ENCODE measurements around the gene ITSN1. TPM values are rescaled to one million over a fixed set of nuclear protein-coding genes. Genes with fewer than 3 reads are reported as not detected.
"Not testable (repeated sequence)": the region's sequence is repeated elsewhere in the genome, so short reads cannot be mapped to it uniquely, and the experiment has no call there.

ITSN1 gene
- total and polyA plus RNA-seq, 4 donors: 58.8 to 73.7 (median 63.4) TPM

GRCh38 chr21:33857846-33858666, 215.8 kb downstream of the ITSN1 start:
- peaks cover 38% of the 10 kb centered on the region for H3K36me3 ChIP-seq (ENCODE audit: control insufficient read depth, insufficient read depth, low read length)
- H3K9me3 ChIP-seq (ENCODE audit: control insufficient read depth, insufficient read depth, low read length): no peaks in the 10 kb centered on the region
- peaks cover 16% of the 10 kb centered on the region for H3K4me1 ChIP-seq (ENCODE audit: control insufficient read depth, insufficient read depth, low read length)
- H3K27ac ChIP-seq (ENCODE audit: low read depth, low read length): peak overlapping the region; percentile 62
- H3K27me3 ChIP-seq (ENCODE audit: control insufficient read depth, insufficient read depth, low read length): no peaks in the 10 kb centered on the region
- H3K4me3 ChIP-seq (ENCODE audit: low read depth, low read length): no peak overlapping the region
- DNase-seq (ENCODE audit: low read depth in 4 of 6, low spot score in 6 of 6): no peak
- 57% methylated on average over 23 of the region's 25 CpGs for WGBS (ENCODE audit: insufficient coverage)

GRCh38 chr21:33858667-33859372, 216.5 kb downstream of the ITSN1 start:
- no peak for DNase-seq (ENCODE audit: low read depth in 4 of 6, low spot score in 6 of 6)
- Histone ChIP-seq H3K9me3 (ENCODE audit: control insufficient read depth, insufficient read depth, low read length) (no peaks in the 10 kb centered on the region), H3K27ac (ENCODE audit: low read depth, low read length) (peak overlapping the region; percentile 62), H3K27me3 (ENCODE audit: control insufficient read depth, insufficient read depth, low read length) (no peaks in the 10 kb centered on the region), H3K4me1 (ENCODE audit: control insufficient read depth, insufficient read depth, low read length) (peaks cover 15% of the 10 kb centered on the region), H3K4me3 (ENCODE audit: low read depth, low read length) (no peak overlapping the region), H3K36me3 (ENCODE audit: control insufficient read depth, insufficient read depth, low read length) (peaks cover 38% of the 10 kb centered on the region)
- WGBS (ENCODE audit: insufficient coverage): 70% methylated on average over 11 of the region's 15 CpGs

- Histone ChIP-seq H3K27me3 (ENCODE audit: control insufficient read depth, insufficient read depth, low read length) (no peaks in the 10 kb centered on the region), H3K9me3 (ENCODE audit: control insufficient read depth, insufficient read depth, low read length) (no peaks in the 10 kb centered on the region), H3K27ac (ENCODE audit: low read depth, low read length) (peak overlapping the region; percentile 62), H3K36me3 (ENCODE audit: control insufficient read depth, insufficient read depth, low read length) (peaks cover 38% of the 10 kb centered on the region), H3K4me3 (ENCODE audit: low read depth, low read length) (no peak overlapping the region), H3K4me1 (ENCODE audit: control insufficient read depth, insufficient read depth, low read length) (peaks cover 15% of the 10 kb centered on the region)
- WGBS (ENCODE audit: insufficient coverage): 96% methylated on average over 17 of the region's 18 CpGs
- no peak for DNase-seq (ENCODE audit: low read depth in 4 of 6, low spot score in 6 of 6)
Observed at GRCh38 chr21:33859373-33860102, 217.2 kb downstream of the ITSN1 start.

- H3K4me3 ChIP-seq (ENCODE audit: low read depth, low read length): no peak overlapping the region
- WGBS (ENCODE audit: insufficient coverage): 97% methylated on average over 4 of the region's 8 CpGs
Observed at GRCh38 chr21:33860332-33860879, 218.1 kb downstream of the ITSN1 start.

GRCh38 chr21:33861125-33861524, 218.8 kb downstream of the ITSN1 start:
- Histone ChIP-seq H3K9me3 (ENCODE audit: control insufficient read depth, insufficient read depth, low read length) (no peaks in the 10 kb centered on the region), H3K4me3 (ENCODE audit: low read depth, low read length) (no peak overlapping the region), H3K27me3 (ENCODE audit: control insufficient read depth, insufficient read depth, low read length) (no peaks in the 10 kb centered on the region), H3K4me1 (ENCODE audit: control insufficient read depth, insufficient read depth, low read length) (peaks cover 15% of the 10 kb centered on the region), H3K27ac (ENCODE audit: low read depth, low read length) (no peak overlapping the region), H3K36me3 (ENCODE audit: control insufficient read depth, insufficient read depth, low read length) (peaks cover 46% of the 10 kb centered on the region)
- WGBS (ENCODE audit: insufficient coverage): 85% methylated on average over 2 of the region's 3 CpGs
- no peak for DNase-seq (ENCODE audit: low read depth in 4 of 6, low spot score in 6 of 6)

More at GRCh38 chr21:33860332-33860879, 218.1 kb downstream of the ITSN1 start:
- Histone ChIP-seq H3K4me1 (ENCODE audit: control insufficient read depth, insufficient read depth, low read length) (peaks cover 15% of the 10 kb centered on the region), H3K27me3 (ENCODE audit: control insufficient read depth, insufficient read depth, low read length) (no peaks in the 10 kb centered on the region), H3K9me3 (ENCODE audit: control insufficient read depth, insufficient read depth, low read length) (no peaks in the 10 kb centered on the region), H3K36me3 (ENCODE audit: control insufficient read depth, insufficient read depth, low read length) (peaks cover 44% of the 10 kb centered on the region), H3K27ac (ENCODE audit: low read depth, low read length) (no peak overlapping the region)
- no peak for DNase-seq (ENCODE audit: low read depth in 4 of 6, low spot score in 6 of 6)

GRCh38 chr21:33863191-33863590, 220.9 kb downstream of the ITSN1 start:
- DNase-seq (ENCODE audit: low read depth in 4 of 6, low spot score in 6 of 6); H3K4me1 ChIP-seq (ENCODE audit: control insufficient read depth, insufficient read depth, low read length); H3K27ac ChIP-seq (ENCODE audit: low read depth, low read length); H3K9me3 ChIP-seq (ENCODE audit: control insufficient read depth, insufficient read depth, low read length); H3K4me3 ChIP-seq (ENCODE audit: low read depth, low read length); H3K27me3 ChIP-seq (ENCODE audit: control insufficient read depth, insufficient read depth, low read length): not testable (repeated sequence)
- WGBS (ENCODE audit: insufficient coverage): 100% methylated on average over 1 of the region's 8 CpGs
- peaks cover 40% of the 10 kb centered on the region for H3K36me3 ChIP-seq (ENCODE audit: control insufficient read depth, insufficient read depth, low read length)

- no peak overlapping the region for H3K4me3 ChIP-seq (ENCODE audit: low read depth, low read length)
- H3K36me3 ChIP-seq (ENCODE audit: control insufficient read depth, insufficient read depth, low read length): peaks cover 34% of the 10 kb centered on the region
- H3K9me3 ChIP-seq (ENCODE audit: control insufficient read depth, insufficient read depth, low read length): no peaks in the 10 kb centered on the region
- WGBS (ENCODE audit: insufficient coverage): no CpG with 5 or more reads among the region's 1 CpG
- no peak overlapping the region for H3K27ac ChIP-seq (ENCODE audit: low read depth, low read length)
- no peak for DNase-seq (ENCODE audit: low read depth in 4 of 6, low spot score in 6 of 6)
- no peaks in the 10 kb centered on the region for H3K27me3 ChIP-seq (ENCODE audit: control insufficient read depth, insufficient read depth, low read length)
- no peaks in the 10 kb centered on the region for H3K4me1 ChIP-seq (ENCODE audit: control insufficient read depth, insufficient read depth, low read length)
Observed at GRCh38 chr21:33864150-33864549, 221.8 kb downstream of the ITSN1 start.

GRCh38 chr21:33865176-33865575, 222.9 kb downstream of the ITSN1 start:
- no peak for DNase-seq (ENCODE audit: low read depth in 4 of 6, low spot score in 6 of 6)
- Histone ChIP-seq H3K4me1 (ENCODE audit: control insufficient read depth, insufficient read depth, low read length) (no peaks in the 10 kb centered on the region), H3K4me3 (ENCODE audit: low read depth, low read length) (no peak overlapping the region), H3K9me3 (ENCODE audit: control insufficient read depth, insufficient read depth, low read length) (no peaks in the 10 kb centered on the region), H3K27me3 (ENCODE audit: control insufficient read depth, insufficient read depth, low read length) (no peaks in the 10 kb centered on the region), H3K27ac (ENCODE audit: low read depth, low read length) (no peak overlapping the region), H3K36me3 (ENCODE audit: control insufficient read depth, insufficient read depth, low read length) (peaks cover 26% of the 10 kb centered on the region)
- WGBS (ENCODE audit: insufficient coverage): 86% methylated on average over 9 of the region's 9 CpGs

GRCh38 chr21:33865996-33866575, 223.8 kb downstream of the ITSN1 start:
- Histone ChIP-seq H3K27me3 (ENCODE audit: control insufficient read depth, insufficient read depth, low read length) (no peaks in the 10 kb centered on the region), H3K4me1 (ENCODE audit: control insufficient read depth, insufficient read depth, low read length) (no peaks in the 10 kb centered on the region), H3K4me3 (ENCODE audit: low read depth, low read length) (no peak overlapping the region), H3K27ac (ENCODE audit: low read depth, low read length) (no peak overlapping the region), H3K9me3 (ENCODE audit: control insufficient read depth, insufficient read depth, low read length) (no peaks in the 10 kb centered on the region), H3K36me3 (ENCODE audit: control insufficient read depth, insufficient read depth, low read length) (peaks cover 23% of the 10 kb centered on the region)
- no peak for DNase-seq (ENCODE audit: low read depth in 4 of 6, low spot score in 6 of 6)
- WGBS (ENCODE audit: insufficient coverage): 93% methylated on average over 5 of the region's 8 CpGs

All from spinal cord (tissue), 10 donors.